ELR (cell line): ENCODE measurements around the gene COA1.
A peak's percentile ranks its signal among the peaks of the same experiment; 100 is the strongest.
"Not testable (repeated sequence)": the region's sequence is repeated elsewhere in the genome, so short reads cannot be mapped to it uniquely, and the experiment has no call there.

ENCODE experiments used
- DNase-seq: peaks from one replicate; pipeline ENCODE4 v3.0.0-alpha.2; 2015; ENCODE audit warnings: low read depth

The COA1 gene

GRCh38 chr7:43627798-43628197 lies 101.5 kb downstream of the COA1 start:
- not testable (repeated sequence) for DNase-seq

- no peak for DNase-seq
Measured at GRCh38 chr7:43626695-43627094, 102.6 kb downstream of the COA1 start.

- DNase-seq: no peak
Measured at GRCh38 chr7:43625980-43626379, 103.3 kb downstream of the COA1 start.

GRCh38 chr7:43625453-43625852 lies 103.9 kb downstream of the COA1 start:
- DNase-seq: no peak

- no peak for DNase-seq
Measured at GRCh38 chr7:43624156-43624555, 105.2 kb downstream of the COA1 start.

- no peak for DNase-seq
Measured at GRCh38 chr7:43621729-43622448, 107.4 kb downstream of the COA1 start.

GRCh38 chr7:43619213-43620012 lies 109.9 kb downstream of the COA1 start:
- peak; percentile 50 for DNase-seq

GRCh38 chr7:43618073-43618472 lies 111.2 kb downstream of the COA1 start:
- DNase-seq: no peak

GRCh38 chr7:43616977-43617376 lies 112.3 kb downstream of the COA1 start:
- no peak for DNase-seq

- DNase-seq: no peak
Measured at GRCh38 chr7:43615558-43616145, 113.7 kb downstream of the COA1 start.

GRCh38 chr7:43612599-43613589 lies 116.4 kb downstream of the COA1 start:
- DNase-seq: no peak

- DNase-seq: no peak
Measured at GRCh38 chr7:43612128-43612527, 117.2 kb downstream of the COA1 start.

GRCh38 chr7:43609097-43609496 lies 120.2 kb downstream of the COA1 start:
- no peak for DNase-seq

- DNase-seq: no peak
Measured at GRCh38 chr7:43604251-43604650, 125.1 kb downstream of the COA1 start.

GRCh38 chr7:43602256-43602655 lies 127.1 kb downstream of the COA1 start:
- no peak for DNase-seq

- no peak for DNase-seq
Measured at GRCh38 chr7:43600056-43600455, 129.3 kb downstream of the COA1 start.

GRCh38 chr7:43596426-43596825 lies 132.9 kb downstream of the COA1 start:
- peak; percentile 51 for DNase-seq

GRCh38 chr7:43594020-43594419 lies 135.3 kb downstream of the COA1 start:
- DNase-seq: no peak

GRCh38 chr7:43593010-43593409 lies 136.3 kb downstream of the COA1 start:
- DNase-seq: peak; percentile 44

GRCh38 chr7:43592326-43592725 lies 137.0 kb downstream of the COA1 start:
- peak; percentile 36 for DNase-seq

- DNase-seq: peak; percentile 82
Measured at GRCh38 chr7:43591558-43592180, 137.7 kb downstream of the COA1 start.
